ENCODE data around the gene NT5C1A.

NT5C1A gene

DNA sequence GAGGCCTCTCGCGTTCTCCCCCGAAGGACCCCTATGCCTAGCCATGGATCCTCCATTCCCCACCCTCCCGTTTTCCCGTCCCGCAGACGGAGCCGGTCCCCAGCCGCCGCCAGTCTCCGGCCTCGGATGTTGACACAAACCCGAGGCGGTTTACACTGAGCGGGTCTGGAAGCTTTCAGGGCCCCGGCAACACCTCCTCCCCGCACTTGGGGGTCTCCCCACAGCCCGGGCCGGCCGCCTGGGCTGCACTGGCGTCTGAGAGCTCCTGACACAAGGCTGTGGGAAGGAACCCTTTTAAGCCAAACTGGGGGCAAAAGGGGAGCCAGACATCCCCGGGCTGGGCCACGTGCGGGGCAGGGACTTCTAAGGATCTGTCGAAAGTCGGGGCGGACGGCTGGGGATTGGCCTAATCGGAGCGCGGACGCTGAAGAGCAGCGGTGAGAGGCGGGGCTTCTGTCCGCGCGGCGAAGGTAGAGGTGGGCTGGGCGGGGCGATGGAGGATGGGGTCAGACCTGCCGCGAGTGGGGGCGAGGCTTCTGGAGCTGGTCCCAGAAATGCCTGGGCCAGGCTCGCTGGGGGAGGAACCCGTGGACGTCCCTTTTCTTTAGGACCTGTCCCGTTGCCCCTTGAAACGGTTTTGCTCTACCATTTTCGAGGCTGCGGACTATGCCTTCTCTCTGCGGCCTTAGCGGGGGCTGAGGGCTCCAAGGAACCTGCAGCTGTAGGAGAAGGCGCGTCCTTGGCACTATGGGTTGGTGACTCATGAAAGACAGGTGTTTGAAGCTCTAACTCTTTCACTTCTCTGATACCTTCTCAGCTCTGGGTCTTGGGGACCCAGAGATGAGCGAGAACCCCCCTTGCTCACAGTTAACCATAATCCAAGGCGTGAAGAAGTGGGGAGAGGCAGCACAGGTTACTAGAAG is 20.5 kb upstream of the NT5C1A start:
- no peak overlapping the region for H3K23ac ChIP-seq (ENCODE audit: low read length)
- no peak for DNase-seq

DNA sequence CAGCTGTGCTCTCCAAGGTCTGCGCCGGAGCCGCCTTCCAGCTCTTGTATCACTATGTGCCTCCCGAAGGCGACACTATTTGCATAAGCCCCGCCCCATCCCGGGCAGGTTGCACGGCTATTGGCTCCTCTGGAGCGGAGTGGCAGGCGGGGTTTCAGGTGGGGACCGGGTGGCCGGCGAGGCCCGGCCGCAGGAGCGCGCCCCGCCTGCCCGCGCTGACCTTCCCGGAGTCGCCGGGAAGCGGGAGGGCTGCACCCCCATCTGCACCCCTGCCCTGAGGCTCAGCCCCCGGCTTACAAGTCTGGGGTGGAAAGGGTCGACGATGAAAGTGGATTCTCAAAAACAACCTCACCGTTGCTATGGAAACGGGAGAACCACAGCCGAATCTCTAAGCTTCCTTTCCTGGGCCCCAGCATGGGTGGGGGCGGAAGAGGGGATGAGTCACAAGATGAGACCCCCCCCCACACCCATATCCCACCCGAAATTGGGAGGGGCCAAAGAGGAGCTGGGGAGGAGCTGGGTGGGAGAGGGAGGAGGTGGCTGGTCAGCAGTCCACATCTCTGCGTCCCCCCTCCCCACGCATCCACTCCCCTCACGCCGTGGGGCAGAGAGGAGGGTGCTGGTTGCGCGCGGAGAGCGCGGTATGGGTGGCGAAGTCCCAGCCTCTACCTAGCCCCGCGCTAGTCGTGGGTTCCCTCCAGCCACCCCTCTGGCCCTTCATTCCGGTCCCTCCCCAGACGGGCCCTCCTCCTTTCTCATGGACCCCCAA is 19.7 kb upstream of the NT5C1A start, which contains the start of gene HPCAL4:
HPCAL4 (minus strand) TSS at position 51 of the 769 bp plus-strand sequence. CDS start 6,830 bp downstream, outside the sequence.
- no peak within 1 kb of the TSS for H4K8ac ChIP-seq (ENCODE audit: low read depth, low read length)
- peaks cover 10% of the 10 kb centered on the region for H3K9me3 ChIP-seq (ENCODE audit: insufficient read depth, low read depth, low read length)
- H3K4me3 ChIP-seq (ENCODE audit: low read depth, low read length), result no peak within 1 kb of the TSS
- peaks cover 52% of the 10 kb centered on the region for H3K27me3 ChIP-seq (ENCODE audit: insufficient read depth, low read length)
- no peak within 1 kb of the TSS for H3K27ac ChIP-seq (ENCODE audit: low read depth, low read length)
- H3K14ac ChIP-seq (ENCODE audit: low read length), result no peak within 1 kb of the TSS
- no peak within 1 kb of the TSS for H4K91ac ChIP-seq (ENCODE audit: low read depth, low read length)
- H2BK120ac ChIP-seq (ENCODE audit: insufficient read depth, low read length, poor library complexity), result no peak within 1 kb of the TSS
- no peak within 1 kb of the TSS for H3K23ac ChIP-seq (ENCODE audit: low read length)
- H2AFZ ChIP-seq (ENCODE audit: insufficient read depth, low read length, poor library complexity), result peak within 1 kb of the TSS; percentile 24
- no peak within 1 kb of the TSS for H2BK5ac ChIP-seq (ENCODE audit: low read depth, low read length, poor library complexity)
- no peak within 1 kb of the TSS for H2AK5ac ChIP-seq (ENCODE audit: low read length)
- H3K79me2 ChIP-seq (ENCODE audit: control insufficient read depth, insufficient read depth, low read length, poor library complexity), result no peaks in the 10 kb centered on the region
- peaks cover 11 to 12% of the 10 kb centered on the region in 2 experiments for H3K4me1 ChIP-seq (ENCODE audit: control insufficient read depth in 1 of 2, insufficient read depth in 2 of 2, low read length in 2 of 2)
- no peak within 1 kb of the TSS for H3K18ac ChIP-seq (ENCODE audit: low read length)
- DNase-seq, result peak; percentile 86 to 91
- no peak within 1 kb of the TSS for H2BK12ac ChIP-seq (ENCODE audit: low read length)
- no peak within 1 kb of the TSS for H4K12ac ChIP-seq (ENCODE audit: low read depth, low read length)
- H3K79me1 ChIP-seq (ENCODE audit: low read length), result no peaks in the 10 kb centered on the region
- H3K4ac ChIP-seq (ENCODE audit: low read depth, low read length), result no peak within 1 kb of the TSS
- H3K9ac ChIP-seq (ENCODE audit: low read length), result no peak within 1 kb of the TSS
- H3K36me3 ChIP-seq (ENCODE audit: control insufficient read depth in 1 of 2, insufficient read depth in 2 of 2, low read length in 2 of 2), result no peaks in the 10 kb centered on the region
- peak within 1 kb of the TSS; percentile 75 for H3K4me2 ChIP-seq (ENCODE audit: low read length)
- WGBS (ENCODE audit: extremely low coverage, insufficient coverage, insufficient read length), result no CpG with 5 or more reads among the region's 47 CpGs

More for the DNA sequence above, 20.5 kb upstream of the NT5C1A start:
- Histone ChIP-seq H2BK120ac (ENCODE audit: insufficient read depth, low read length, poor library complexity) (no peak overlapping the region), H3K79me2 (ENCODE audit: control insufficient read depth, insufficient read depth, low read length, poor library complexity) (no peaks in the 10 kb centered on the region), H2BK12ac (ENCODE audit: low read length) (no peak overlapping the region), H3K27ac (ENCODE audit: low read depth, low read length) (no peak overlapping the region), H2AK5ac (ENCODE audit: low read length) (no peak overlapping the region), H3K36me3 (ENCODE audit: control insufficient read depth in 1 of 2, insufficient read depth in 2 of 2, low read length in 2 of 2) (no peaks in the 10 kb centered on the region), H4K8ac (ENCODE audit: low read depth, low read length) (no peak overlapping the region), H3K27me3 (ENCODE audit: insufficient read depth, low read length) (peaks cover 47% of the 10 kb centered on the region), H3K18ac (ENCODE audit: low read length) (no peak overlapping the region), H3K9me3 (ENCODE audit: insufficient read depth, low read depth, low read length) (peaks cover 10% of the 10 kb centered on the region), H3K14ac (ENCODE audit: low read length) (no peak overlapping the region), H3K79me1 (ENCODE audit: low read length) (no peaks in the 10 kb centered on the region), H3K9ac (ENCODE audit: low read length) (no peak overlapping the region), H2BK5ac (ENCODE audit: low read depth, low read length, poor library complexity) (no peak overlapping the region), H3K4me3 (ENCODE audit: low read depth, low read length) (no peak overlapping the region), H3K4me1 (ENCODE audit: control insufficient read depth in 1 of 2, insufficient read depth in 2 of 2, low read length in 2 of 2) (peaks cover 11 to 12% of the 10 kb centered on the region in 2 experiments), H3K4ac (ENCODE audit: low read depth, low read length) (no peak overlapping the region), H4K12ac (ENCODE audit: low read depth, low read length) (no peak overlapping the region), H2AFZ (ENCODE audit: insufficient read depth, low read length, poor library complexity) (peak overlapping the region; percentile 24), H4K91ac (ENCODE audit: low read depth, low read length) (no peak overlapping the region), H3K4me2 (ENCODE audit: low read length) (peak overlapping the region; percentile 13)
- WGBS (ENCODE audit: extremely low coverage, insufficient coverage, insufficient read length), result no CpG with 5 or more reads among the region's 56 CpGs

GRCh38 chr1:39690794-39691382 is 19.0 kb upstream of the NT5C1A start:
- no peak overlapping the region for H3K23ac ChIP-seq (ENCODE audit: low read length)
- no peak overlapping the region for H3K18ac ChIP-seq (ENCODE audit: low read length)
- WGBS (ENCODE audit: extremely low coverage, insufficient coverage, insufficient read length), result no CpG with 5 or more reads among the region's 28 CpGs
- H2BK5ac ChIP-seq (ENCODE audit: low read depth, low read length, poor library complexity), result no peak overlapping the region
- no peaks in the 10 kb centered on the region for H3K36me3 ChIP-seq (ENCODE audit: control insufficient read depth in 1 of 2, insufficient read depth in 2 of 2, low read length in 2 of 2)
- H4K91ac ChIP-seq (ENCODE audit: low read depth, low read length), result no peak overlapping the region
- H3K4me1 ChIP-seq (ENCODE audit: control insufficient read depth in 1 of 2, insufficient read depth in 2 of 2, low read length in 2 of 2), result peaks cover 11 to 12% of the 10 kb centered on the region in 2 experiments
- no peak for DNase-seq
- H4K8ac ChIP-seq (ENCODE audit: low read depth, low read length), result no peak overlapping the region
- no peak overlapping the region for H2BK120ac ChIP-seq (ENCODE audit: insufficient read depth, low read length, poor library complexity)
- H3K9ac ChIP-seq (ENCODE audit: low read length), result no peak overlapping the region
- H3K4ac ChIP-seq (ENCODE audit: low read depth, low read length), result no peak overlapping the region
- no peaks in the 10 kb centered on the region for H3K79me1 ChIP-seq (ENCODE audit: low read length)
- peak overlapping the region; percentile 75 for H3K4me2 ChIP-seq (ENCODE audit: low read length)
- peaks cover 10% of the 10 kb centered on the region for H3K9me3 ChIP-seq (ENCODE audit: insufficient read depth, low read depth, low read length)
- no peak overlapping the region for H3K4me3 ChIP-seq (ENCODE audit: low read depth, low read length)
- H3K27ac ChIP-seq (ENCODE audit: low read depth, low read length), result no peak overlapping the region
- no peak overlapping the region for H3K14ac ChIP-seq (ENCODE audit: low read length)
- H2BK12ac ChIP-seq (ENCODE audit: low read length), result no peak overlapping the region
- H2AFZ ChIP-seq (ENCODE audit: insufficient read depth, low read length, poor library complexity), result no peak overlapping the region
- peaks cover 52% of the 10 kb centered on the region for H3K27me3 ChIP-seq (ENCODE audit: insufficient read depth, low read length)
- H2AK5ac ChIP-seq (ENCODE audit: low read length), result no peak overlapping the region
- H3K79me2 ChIP-seq (ENCODE audit: control insufficient read depth, insufficient read depth, low read length, poor library complexity), result no peaks in the 10 kb centered on the region
- no peak overlapping the region for H4K12ac ChIP-seq (ENCODE audit: low read depth, low read length)

DNA sequence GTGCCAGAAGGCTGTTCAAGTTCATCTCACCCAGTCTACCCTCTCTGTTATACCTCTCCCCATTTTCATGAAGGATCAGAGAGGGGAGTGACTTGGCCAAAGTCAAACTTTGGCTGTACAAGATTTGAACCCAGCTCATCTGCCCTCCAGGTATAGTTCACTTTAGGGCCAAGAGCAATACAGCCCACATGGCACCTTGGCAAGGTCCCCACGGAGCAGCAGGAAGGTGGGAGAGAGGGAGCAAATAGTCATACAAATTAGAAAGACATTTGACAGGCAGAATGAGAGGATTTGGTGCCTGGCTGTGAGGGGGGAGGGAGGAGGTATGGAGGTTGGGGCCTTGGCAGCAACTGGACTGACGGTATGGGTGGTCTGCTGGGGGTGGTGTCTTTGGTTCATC is 18.3 kb upstream of the NT5C1A start:
- peaks cover 11 to 12% of the 10 kb centered on the region in 2 experiments for H3K4me1 ChIP-seq (ENCODE audit: control insufficient read depth in 1 of 2, insufficient read depth in 2 of 2, low read length in 2 of 2)
- H2AFZ ChIP-seq (ENCODE audit: insufficient read depth, low read length, poor library complexity), result no peak overlapping the region
- H2BK5ac ChIP-seq (ENCODE audit: low read depth, low read length, poor library complexity), result no peak overlapping the region
- no peaks in the 10 kb centered on the region for H3K79me2 ChIP-seq (ENCODE audit: control insufficient read depth, insufficient read depth, low read length, poor library complexity)
- no peak overlapping the region for H3K4me3 ChIP-seq (ENCODE audit: low read depth, low read length)
- no peak overlapping the region for H3K9ac ChIP-seq (ENCODE audit: low read length)
- H3K27me3 ChIP-seq (ENCODE audit: insufficient read depth, low read length), result peaks cover 50% of the 10 kb centered on the region
- no peak overlapping the region for H4K91ac ChIP-seq (ENCODE audit: low read depth, low read length)
- no peak overlapping the region for H3K18ac ChIP-seq (ENCODE audit: low read length)
- no peaks in the 10 kb centered on the region for H3K36me3 ChIP-seq (ENCODE audit: control insufficient read depth in 1 of 2, insufficient read depth in 2 of 2, low read length in 2 of 2)
- no peak overlapping the region for H2BK120ac ChIP-seq (ENCODE audit: insufficient read depth, low read length, poor library complexity)
- H4K8ac ChIP-seq (ENCODE audit: low read depth, low read length), result no peak overlapping the region
- H3K23ac ChIP-seq (ENCODE audit: low read length), result no peak overlapping the region
- no peak overlapping the region for H3K4ac ChIP-seq (ENCODE audit: low read depth, low read length)
- H3K9me3 ChIP-seq (ENCODE audit: insufficient read depth, low read depth, low read length), result peaks cover 10% of the 10 kb centered on the region
- no peak overlapping the region for H2BK12ac ChIP-seq (ENCODE audit: low read length)
- no peaks in the 10 kb centered on the region for H3K79me1 ChIP-seq (ENCODE audit: low read length)
- H3K14ac ChIP-seq (ENCODE audit: low read length), result no peak overlapping the region
- no peak overlapping the region for H3K4me2 ChIP-seq (ENCODE audit: low read length)
- no peak overlapping the region for H4K12ac ChIP-seq (ENCODE audit: low read depth, low read length)
- no CpG with 5 or more reads among the region's 2 CpGs for WGBS (ENCODE audit: extremely low coverage, insufficient coverage, insufficient read length)
- H3K27ac ChIP-seq (ENCODE audit: low read depth, low read length), result no peak overlapping the region
- DNase-seq, result no peak
- no peak overlapping the region for H2AK5ac ChIP-seq (ENCODE audit: low read length)
